Measurements from ENCODE around the gene NUP133.
"Not testable (repeated sequence)": the region's sequence is repeated elsewhere in the genome, so short reads cannot be mapped to it uniquely, and the experiment has no call there.

Gene NUP133

DNA sequence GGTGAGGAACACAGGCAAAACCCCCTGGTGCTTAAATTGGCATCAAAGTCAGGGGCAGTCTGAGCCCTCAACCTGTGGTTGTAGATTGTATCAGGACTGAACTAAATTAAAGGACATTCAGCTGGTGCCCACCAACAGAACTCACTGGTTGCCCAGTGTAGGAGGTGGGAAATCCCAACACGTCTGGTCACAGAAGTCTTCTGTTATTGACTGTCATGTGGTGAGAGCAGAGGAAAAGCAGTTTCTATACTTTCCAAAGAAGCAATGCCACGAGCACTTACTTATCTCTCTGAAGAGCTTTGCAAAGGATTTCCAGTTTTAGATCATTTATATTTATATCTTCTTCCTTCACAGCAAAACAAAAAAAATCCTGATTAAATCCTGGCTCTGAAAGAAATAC lies 59.3 kb downstream of the NUP133 start:
- no peak for DNase-seq (ENCODE audit: low read depth)

DNA sequence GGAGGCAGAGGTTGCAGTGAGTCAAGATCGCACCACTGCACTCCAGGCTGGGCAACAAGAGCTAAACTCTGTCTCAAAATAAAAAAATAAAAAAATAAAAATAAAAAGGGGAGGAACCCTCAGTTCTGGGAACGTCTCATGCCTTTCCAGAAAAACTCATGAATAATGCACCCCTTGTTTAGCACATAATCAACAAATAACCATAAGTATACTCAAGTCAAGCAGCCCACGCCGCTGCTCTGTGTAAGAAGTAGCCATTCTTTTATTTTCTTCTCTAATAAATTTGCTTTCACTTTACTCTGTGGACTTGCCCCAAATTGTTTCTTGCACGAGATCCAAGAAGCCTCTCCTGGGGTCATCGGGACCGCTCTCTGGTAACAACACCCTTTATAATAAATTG lies 59.8 kb downstream of the NUP133 start:
- DNase-seq (ENCODE audit: low read depth): no peak

DNA sequence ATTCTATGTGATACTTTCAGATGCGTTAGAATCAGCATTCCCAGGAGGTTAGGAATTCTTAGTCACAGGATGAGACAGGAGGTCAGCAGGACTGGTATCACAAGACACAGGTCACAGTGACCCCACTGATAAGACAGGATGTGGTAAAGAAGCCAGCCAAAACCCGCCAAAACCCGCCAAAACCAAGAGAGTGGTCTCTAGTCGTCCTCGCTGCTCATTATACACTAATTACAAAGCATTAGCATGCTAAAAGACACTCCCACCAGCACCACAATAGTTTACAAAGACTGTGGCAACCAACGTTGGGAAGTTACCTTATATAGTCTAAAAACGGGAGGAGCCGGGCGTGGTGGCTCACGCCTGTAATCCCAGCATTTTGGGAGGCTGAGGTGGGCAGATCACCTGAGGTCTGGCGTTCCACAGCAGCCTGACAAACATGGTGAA lies 60.3 kb downstream of the NUP133 start:
- no peak for DNase-seq (ENCODE audit: low read depth)

DNA sequence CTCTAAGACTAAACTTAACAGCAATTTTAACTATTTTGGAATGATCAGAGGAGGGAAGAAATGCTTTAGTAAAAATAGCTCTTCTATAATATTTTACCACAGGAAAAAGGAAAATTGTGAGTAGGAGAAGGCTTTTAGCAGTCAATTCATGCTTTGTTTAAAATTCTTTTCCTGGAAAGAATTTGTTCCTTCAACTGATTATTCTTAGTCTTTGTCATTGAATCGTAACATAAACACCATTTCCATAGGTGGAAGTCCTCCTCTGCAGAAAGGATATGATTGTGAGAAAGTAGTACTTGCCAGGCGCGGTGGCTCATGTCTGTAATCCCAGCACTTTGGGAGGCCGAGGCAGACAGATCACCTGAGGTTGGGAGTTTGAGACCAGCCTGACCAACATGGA lies 62.3 kb downstream of the NUP133 start:
- no peak for DNase-seq (ENCODE audit: low read depth)

DNA sequence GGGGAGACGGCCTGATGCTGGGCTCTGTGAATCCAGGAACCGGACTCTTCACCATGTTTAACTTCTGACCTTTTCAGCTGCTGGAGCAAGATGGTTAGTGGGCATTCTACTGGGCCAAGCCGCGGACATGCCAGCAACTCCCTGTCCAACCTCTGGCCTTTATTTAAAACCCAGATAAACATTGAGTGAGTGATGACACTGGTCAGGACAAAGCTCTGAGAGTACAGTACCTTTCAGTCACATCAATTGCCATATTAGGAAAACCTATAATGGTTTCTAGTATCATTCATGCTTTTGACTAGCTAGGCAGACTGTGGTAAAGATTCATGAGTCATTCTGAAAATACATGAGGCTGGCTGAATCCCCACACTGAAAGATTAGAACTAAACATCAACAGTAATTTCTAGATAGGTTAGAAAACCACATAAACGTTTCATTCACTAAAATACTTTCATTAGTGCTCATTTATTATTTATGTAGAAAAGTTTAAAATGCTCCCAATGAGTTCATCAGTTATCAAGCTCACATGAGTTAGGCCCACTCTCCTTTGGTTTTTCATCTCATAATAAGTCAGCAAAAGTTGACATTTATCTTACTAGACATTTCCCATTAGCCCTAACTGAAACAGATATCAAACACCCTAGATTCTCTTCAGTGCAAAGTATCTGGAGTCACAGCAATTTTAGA lies 67.1 kb downstream of the NUP133 start:
- peak; percentile 54 for DNase-seq (ENCODE audit: low read depth)

DNA sequence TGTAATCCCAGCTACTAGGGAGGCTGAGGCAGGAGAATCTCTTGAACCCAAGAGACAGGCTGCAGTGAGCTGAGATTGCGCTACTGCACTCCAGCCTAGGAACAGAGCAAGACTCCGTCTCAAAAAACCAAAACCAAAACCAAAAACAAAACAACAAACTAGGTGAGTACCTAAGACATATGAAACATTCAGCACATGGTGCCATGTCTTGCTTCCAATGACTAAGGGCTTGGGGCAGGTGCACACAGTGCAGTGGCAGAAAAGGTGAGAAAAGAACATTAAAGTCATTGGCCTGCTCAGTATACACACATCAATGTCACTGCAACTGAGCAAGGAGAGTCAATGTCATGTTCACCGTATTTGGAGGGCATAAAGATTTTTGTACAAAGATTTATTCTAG lies 70.1 kb downstream of the NUP133 start:
- no peak for DNase-seq (ENCODE audit: low read depth)

DNA sequence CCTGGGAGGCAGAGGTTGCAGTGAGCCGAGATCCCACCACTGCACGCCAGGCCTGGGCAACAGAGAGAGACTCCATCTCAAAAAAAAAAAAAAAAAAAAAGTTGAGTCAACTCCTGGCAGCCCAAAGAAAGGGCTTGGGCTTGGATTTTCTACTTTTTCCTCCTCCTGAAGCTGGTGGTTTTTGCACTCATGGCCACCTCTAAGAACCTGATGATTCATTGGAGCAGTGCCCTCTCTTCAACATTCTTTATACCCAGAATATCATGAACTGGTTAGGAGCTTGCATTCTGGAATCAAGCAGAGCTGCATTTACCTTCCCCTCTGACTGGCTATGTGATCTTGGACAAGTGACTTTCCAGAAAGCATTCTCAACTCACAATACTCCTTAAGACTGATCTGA lies 70.7 kb downstream of the NUP133 start:
- DNase-seq (ENCODE audit: low read depth): peak; percentile 34

DNA sequence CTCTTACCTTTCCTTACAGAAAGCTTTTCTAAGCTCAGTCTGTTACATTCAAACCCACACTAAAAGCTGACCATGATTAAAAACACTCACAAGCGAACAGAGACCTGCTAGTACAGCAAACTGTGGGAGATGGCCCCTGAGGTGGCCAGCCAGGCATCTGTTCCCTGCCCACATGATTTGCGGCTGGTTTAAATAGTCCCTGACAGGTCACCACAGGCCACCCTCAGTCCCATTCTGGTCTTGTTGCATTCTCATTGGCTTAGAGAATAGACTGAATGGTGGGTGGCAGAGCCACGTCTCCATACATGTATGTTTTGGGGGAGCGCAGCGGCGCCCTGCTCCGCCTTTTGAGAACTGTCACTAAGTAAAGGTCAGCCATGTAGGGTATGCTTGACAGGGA lies 71.9 kb downstream of the NUP133 start:
- no peak for DNase-seq (ENCODE audit: low read depth)

DNA sequence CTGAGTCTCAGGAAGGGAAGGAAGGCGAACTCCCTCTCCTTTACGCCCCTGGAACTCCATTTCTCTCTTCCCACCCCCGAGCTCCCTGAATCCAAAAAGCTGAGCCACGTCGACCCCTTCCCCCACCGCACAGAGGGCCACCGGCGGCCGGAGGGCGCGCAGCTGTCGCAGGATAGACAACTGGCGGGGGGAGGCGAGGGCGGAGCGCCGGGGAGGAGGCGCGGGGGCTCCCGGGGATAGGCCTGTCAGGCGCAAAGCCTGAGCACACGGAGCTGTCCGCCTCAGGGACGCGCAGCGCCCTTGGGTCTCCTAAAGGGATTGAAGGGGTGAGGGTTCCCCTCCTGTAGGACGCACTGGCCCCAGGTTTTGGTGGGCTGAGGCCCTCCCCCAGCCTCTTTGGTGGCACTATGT lies 73.5 kb downstream of the NUP133 start:
- DNase-seq (ENCODE audit: low read depth): no peak

DNA sequence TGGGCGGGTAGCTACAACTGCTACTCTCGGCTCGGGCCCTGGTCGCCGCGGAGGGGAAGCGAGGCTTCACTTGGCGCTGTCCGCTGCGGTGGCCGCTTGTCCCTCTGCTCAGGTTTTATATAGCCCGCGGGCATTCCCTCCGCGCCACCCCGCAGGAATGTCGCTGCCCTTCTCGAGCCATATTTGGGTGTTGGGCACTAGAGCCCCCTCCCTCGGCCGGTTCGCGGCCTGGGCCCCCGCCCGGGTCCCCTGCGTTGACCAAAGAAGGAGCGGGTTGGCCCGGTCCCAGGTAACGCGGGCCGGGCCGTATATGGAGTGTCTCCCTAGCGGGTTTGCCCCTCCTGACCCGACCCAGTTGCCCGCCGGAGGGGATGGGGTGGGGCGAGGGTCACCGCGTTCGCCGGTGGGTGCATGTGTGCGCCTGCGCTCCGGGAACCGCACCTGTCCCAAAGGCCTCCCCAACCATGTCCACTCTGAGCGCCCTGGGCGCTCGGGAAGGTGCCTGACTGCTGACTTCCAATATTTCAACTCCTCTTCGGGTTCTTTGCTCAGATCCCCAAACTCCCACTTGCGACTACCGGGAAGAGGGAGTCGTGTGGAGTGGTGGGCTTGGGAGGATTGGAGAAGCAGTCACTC lies 74.0 kb downstream of the NUP133 start, which contains the start of gene ACTA1:
TSS of gene ACTA1 (minus strand) at position 90 of the 636 bp plus-strand sequence. CDS start 979 bp downstream, outside the sequence.
- DNase-seq (ENCODE audit: low read depth): no peak

DNA sequence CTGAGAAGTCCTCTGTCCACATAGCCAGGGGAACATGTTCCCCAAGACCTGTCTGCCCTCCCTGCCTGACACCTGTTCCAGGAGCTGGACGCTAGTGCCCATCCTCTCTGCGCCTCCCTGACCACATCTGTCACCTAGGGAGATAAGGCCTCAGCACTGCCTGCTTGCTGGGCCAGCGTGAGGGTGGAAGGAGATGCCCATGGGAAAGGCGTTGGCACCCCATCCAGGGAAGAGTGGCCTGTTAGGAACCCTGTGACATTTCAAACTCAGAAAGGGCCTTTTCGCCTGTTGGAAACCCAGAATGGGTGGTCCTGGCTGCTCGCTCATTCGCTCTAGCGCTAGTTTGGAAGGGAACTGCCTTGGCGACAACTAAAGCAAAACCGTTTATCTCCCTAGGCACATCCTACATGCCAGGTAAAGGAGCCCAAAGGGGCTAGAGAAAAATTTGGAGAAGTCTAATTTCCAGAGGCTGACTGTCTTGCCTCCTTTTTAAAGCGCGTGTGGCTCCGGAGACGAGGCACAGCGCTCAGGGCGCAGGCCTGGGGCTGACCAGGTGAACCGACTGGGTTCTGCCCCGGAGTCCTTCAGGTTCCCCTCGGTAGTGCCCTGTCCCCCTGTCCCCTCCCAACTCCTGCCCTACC lies 74.7 kb downstream of the NUP133 start:
- DNase-seq (ENCODE audit: low read depth): no peak

DNA sequence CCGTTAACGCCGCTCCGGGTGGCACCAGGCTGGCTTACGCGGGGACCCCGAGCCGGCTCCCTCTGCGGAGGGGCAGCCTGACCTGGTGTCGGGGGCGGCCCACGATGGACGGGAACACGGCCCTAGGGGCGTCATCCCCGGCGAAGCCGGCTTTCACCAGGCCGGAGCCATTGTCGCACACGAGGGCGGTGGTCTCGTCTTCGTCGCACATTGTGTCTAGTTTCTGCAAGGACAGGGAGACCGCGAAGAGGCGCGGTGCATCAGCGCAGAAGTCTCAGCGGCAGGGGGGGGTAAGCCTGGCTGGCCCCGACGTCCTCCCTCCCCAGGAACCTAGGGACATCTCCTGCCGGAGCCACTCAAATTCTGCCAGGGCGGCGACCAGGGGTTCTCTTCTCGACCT lies 75.2 kb downstream of the NUP133 start:
- no peak for DNase-seq (ENCODE audit: low read depth)

DNA sequence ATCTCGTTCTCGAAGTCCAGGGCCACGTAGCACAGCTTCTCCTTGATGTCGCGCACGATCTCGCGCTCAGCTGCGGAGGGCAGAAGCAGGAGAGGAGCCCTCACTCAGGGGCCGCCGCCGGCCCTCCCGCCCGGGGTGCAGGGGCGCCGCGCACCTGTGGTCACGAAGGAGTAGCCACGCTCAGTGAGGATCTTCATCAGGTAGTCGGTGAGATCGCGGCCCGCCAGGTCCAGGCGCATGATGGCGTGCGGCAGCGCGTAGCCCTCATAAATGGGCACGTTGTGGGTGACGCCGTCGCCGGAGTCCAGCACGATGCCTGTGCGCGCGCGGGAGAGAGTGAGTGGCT lies 76.1 kb downstream of the NUP133 start:
- no peak for DNase-seq (ENCODE audit: low read depth)

DNA sequence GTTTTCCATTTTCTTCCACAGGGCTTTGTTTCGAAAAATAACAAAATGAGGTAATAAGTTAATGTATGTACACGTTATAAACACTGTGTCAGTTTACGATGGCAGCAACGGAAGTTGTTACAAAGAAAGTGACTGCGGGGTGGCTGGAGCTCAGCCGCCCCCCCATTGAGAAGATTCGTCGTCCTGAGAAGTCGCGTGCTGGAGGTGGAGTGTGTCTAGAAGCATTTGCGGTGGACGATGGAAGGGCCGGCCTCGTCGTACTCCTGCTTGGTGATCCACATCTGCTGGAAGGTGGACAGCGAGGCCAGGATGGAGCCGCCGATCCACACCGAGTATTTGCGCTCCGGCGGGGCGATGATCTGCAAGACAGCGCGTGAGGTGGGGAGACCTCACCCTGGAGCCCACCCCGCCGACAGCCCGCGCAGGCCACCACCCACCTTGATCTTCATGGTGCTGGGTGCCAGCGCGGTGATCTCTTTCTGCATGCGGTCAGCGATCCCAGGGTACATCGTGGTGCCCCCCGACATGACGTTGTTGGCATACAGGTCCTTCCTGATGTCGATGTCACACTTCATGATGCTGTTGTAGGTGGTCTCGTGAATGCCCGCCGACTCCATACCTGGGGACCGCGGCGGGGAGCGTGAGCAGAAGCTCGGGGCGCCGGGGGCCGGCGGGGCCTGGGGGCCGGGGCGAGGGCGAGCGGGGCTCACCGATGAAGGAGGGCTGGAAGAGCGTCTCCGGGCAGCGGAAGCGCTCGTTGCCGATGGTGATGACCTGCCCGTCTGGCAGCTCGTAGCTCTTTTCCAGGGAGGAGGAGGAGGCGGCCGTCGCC lies 76.6 kb downstream of the NUP133 start:
- DNase-seq (ENCODE audit: low read depth): no peak

DNA sequence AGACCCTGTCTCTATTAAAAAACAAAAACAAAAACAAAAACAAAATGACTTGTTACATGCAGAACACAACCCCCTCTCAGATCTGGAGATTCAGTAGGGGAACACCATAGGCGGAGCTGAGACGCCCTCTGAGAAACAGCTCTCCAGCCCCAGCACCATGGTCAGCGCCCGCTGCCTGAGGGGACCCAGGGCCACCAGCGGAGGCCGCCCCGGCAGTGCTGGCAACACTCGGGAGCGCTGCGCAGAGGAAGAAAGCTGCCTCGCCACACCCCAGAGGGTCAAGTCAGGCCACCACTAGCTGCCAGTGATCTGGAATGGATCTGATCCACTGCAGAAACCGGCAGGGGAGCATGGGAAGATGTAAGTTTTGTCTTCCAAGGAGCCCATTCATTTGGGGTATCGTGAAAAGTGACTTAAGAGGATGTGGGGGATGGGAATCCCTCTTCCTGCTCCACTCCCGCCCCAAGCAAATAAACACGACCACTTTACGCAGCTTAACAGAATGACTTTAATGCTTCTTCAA lies 77.3 kb downstream of the NUP133 start:
- DNase-seq (ENCODE audit: low read depth): peak; percentile 18

DNA sequence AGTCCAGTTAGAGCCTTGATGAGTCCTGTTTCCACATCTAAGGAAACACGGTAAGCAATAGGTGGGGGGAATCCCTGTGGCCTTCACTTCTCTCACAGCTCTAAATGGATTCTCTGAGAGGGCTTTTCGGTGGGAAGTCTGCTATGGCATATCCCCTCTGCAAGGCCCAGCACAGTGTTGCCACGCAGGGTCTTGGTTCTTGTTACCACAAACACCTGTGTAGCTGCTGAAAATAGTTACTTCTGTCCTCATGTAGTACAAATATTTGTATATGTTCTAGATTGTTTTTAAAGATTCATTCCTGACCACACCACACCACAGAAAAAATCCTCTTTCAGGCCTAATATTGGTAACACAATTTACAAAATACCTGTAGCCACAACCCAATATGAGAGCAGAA lies 79.9 kb downstream of the NUP133 start:
- DNase-seq (ENCODE audit: low read depth): no peak

DNA sequence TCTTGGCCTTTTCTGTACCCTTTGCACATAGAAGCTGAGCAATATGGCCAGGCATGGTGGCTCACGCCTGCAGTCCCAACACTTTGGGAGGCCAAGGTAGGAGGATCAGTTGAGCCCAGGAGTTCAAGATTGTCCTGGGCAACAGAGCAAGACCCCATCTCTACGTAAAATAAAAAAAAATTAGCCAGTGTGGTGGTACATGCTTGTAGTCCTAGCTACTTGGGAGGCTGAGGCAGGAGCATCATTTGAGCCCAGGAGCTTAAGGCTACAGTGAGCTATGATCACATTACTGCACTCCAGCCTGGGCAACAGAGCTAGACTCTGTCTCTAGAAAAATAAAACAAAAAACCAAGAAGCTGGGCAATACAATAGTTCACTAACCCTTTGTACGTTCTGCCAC lies 80.6 kb downstream of the NUP133 start:
- no peak for DNase-seq (ENCODE audit: low read depth)

DNA sequence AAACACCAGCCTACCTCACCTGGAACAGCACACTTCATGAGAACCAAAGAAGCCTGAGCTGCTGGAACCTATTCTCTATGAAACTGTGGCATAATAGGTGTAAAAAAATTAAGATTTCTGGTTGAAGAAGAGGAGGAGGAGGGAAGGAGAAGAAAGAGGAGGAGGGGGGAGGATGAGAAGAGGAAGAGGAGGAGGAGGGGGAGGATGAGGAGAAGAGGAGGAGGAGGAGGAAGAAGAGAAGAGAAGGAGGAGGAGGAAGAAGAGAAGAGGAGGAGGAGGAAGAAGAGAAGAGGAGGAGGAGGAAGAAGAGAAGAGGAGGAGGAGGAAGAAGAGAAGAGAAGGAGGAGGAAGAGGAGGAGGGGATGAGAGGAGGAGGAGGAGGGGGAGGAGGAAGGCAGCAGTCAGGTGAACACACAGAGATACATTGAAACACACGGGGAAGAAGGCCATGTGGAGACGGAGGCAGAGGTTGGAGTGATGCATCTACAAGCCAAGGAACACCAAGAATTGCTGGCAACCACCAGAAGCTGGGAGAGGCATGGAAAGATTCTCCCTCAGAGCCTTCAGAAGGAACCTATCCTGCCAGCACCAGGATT lies 82.5 kb downstream of the NUP133 start:
- DNase-seq (ENCODE audit: low read depth): no peak

DNA sequence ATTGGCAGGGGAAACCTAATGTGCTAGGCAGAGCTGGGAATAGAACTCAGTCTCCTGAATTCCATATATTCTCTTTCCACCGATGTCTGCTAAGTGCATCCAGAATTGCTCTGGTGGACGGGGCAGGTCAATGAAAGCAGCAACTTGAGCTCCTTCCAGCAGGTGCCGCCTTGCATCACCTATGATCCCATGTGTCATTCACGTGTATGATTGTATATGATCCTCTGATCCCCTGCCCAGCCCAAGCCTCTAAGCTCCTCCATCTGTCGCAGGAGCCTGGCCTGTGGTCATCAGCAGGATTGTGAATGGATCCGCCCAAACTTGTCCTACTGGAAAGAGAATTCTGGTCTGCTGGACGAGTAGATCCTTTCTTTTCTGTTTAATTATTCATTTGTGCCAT lies 87.4 kb downstream of the NUP133 start:
- DNase-seq (ENCODE audit: low read depth): no peak

DNA sequence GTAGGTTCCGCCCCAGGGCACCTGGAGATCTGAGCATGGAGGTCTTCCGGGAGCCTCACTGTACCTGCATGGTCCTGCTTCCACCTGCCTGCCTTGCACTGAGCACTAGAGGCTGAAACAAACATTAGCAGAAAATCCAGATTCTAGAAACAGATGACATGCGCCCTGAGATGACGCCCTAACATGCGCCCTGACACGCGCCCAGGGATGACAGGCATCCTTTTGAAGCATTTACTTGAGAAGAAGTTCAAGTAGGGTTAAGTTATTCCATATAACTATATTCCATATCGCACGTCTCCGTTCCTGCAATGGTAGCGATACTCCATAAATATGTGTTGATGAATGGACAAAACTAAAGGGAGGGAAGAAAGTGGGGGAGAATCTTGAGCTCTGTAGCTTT lies 87.9 kb downstream of the NUP133 start:
- DNase-seq (ENCODE audit: low read depth): no peak

DNA sequence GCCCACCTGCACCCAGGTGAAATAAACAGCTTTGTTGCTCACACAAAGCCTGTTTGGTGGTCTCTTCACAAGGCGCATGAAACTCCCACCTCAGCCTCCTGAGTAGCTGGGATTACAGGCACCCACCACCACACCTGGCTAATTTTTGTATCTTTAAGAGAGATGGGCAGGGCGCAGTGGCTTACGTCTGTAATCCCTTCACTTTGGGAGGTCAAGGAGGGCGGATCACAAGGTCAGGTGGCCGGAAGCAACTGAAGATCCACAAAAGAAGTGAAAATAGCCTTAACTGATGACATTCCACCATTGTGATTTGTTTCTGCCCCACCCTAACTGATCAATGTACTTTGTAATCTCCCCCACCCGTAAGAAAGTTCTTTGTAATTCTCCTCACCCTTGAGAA lies 89.6 kb downstream of the NUP133 start:
- not testable (repeated sequence) for DNase-seq (ENCODE audit: low read depth)

DNA sequence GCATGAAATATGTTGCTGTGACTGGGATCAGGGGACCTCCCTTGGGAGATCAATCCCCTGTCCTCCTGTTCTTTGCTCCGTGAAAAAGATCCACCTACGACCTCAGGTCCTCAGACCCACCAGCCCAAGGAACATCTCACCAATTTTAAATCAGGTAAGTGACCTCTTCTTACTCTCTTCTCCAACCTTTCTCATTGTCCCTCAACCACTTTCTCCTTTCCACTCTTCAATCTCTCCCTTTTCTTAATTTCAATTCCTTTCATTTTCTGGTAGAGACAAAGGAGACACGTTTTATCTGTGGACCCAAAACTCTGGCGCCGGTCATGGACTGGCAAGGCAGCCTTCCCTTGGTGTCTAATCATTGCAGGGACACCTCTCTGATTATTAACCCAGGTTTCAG lies 95.3 kb downstream of the NUP133 start:
- DNase-seq (ENCODE audit: low read depth): not testable (repeated sequence)

All from stromal cell of bone marrow (primary cell).